ENCODE data around the gene OR6N2. TPM values are rescaled to one million over a fixed set of nuclear protein-coding genes. Genes with fewer than 3 reads are reported as not detected.

The OR6N2 gene
- total RNA-seq, 1 experiment from 2014 or later, result not detected

GRCh38 chr1:158821723-158822122 is 40.7 kb upstream of the OR6N2 start:
- Histone ChIP-seq H3K4me1 (ENCODE audit: control insufficient read depth, insufficient read depth, low read length) (no peaks in the 10 kb centered on the region), H3K4me3 (ENCODE audit: low read depth in 2 of 2, low read length in 2 of 2) (no peak overlapping the region), H3K36me3 (ENCODE audit: control insufficient read depth, insufficient read depth, low read length) (no peaks in the 10 kb centered on the region), H3K27me3 (ENCODE audit: control insufficient read depth, insufficient read depth, low read length) (no peaks in the 10 kb centered on the region), H3K9me3 (ENCODE audit: control insufficient read depth, insufficient read depth, low read depth, low read length) (no peaks in the 10 kb centered on the region), H3K27ac (ENCODE audit: low read length) (no peak overlapping the region)
- intact Hi-C loops (cut with micrococcal nuclease; ENCODE audit: unreplicated experiment), result no loop called here
- DNase-seq (ENCODE audit: low read depth, low spot score) (no peak), ATAC-seq (no peak)
- TF ChIP-seq SIN3A (IDR thresholded peaks at IDR 0.05; ENCODE audit: borderline replicate concordance, insufficient read depth, low read depth, low read length) (no peak), CTCF (IDR thresholded peaks at IDR 0.05) (no peak), REST (IDR thresholded peaks at IDR 0.05; ENCODE audit: insufficient read depth in 1 of 2, low read depth in 2 of 2, low read length in 1 of 2) (no peak), TCF7L2 (IDR thresholded peaks at IDR 0.05; ENCODE audit: low read depth, low read length) (no peak), POLR2AphosphoS5 (IDR thresholded peaks at IDR 0.05; ENCODE audit: low read depth, low read length) (no peak)
- ChIA-PET POLR2A (no interaction called here), CTCF (no interaction called here)
- in situ Hi-C loops (cut with HindIII; ENCODE audit: low pct_unique_long_range_greater_than_20kb, low sequenced_read_pairs), result no loop called here
- BruUV-seq (replicated peaks), result no TSS peak

- H3K9me3 ChIP-seq (ENCODE audit: control insufficient read depth, insufficient read depth, low read depth, low read length), result no peaks in the 10 kb centered on the region
- TF ChIP-seq CTCF (IDR thresholded peaks at IDR 0.05) (no peak), REST (IDR thresholded peaks at IDR 0.05; ENCODE audit: insufficient read depth in 1 of 2, low read depth in 2 of 2, low read length in 1 of 2) (no peak)
- no peak overlapping the region for H3K4me3 ChIP-seq (ENCODE audit: low read depth in 2 of 2, low read length in 2 of 2)
- in situ Hi-C loops (cut with HindIII; ENCODE audit: low pct_unique_long_range_greater_than_20kb, low sequenced_read_pairs), result no loop called here
- no peaks in the 10 kb centered on the region for H3K4me1 ChIP-seq (ENCODE audit: control insufficient read depth, insufficient read depth, low read length)
- no peak overlapping the region for H3K27ac ChIP-seq (ENCODE audit: low read length)
- ChIA-PET CTCF (no interaction called here), POLR2A (no interaction called here)
- no peaks in the 10 kb centered on the region for H3K27me3 ChIP-seq (ENCODE audit: control insufficient read depth, insufficient read depth, low read length)
- DNase-seq (ENCODE audit: low read depth, low spot score), result no peak
- H3K36me3 ChIP-seq (ENCODE audit: control insufficient read depth, insufficient read depth, low read length), result no peaks in the 10 kb centered on the region
- intact Hi-C loops (cut with micrococcal nuclease; ENCODE audit: unreplicated experiment), result no loop called here
- BruUV-seq (replicated peaks), result no TSS peak
- no peak for ATAC-seq
Observed at GRCh38 chr1:158819461-158820443, 38.7 kb upstream of the OR6N2 start.
